HG03108 (cell line): Measurements from ENCODE around the gene PLXNA2.

Experiments used
- ATAC-seq: cut with Tn5 transposase; IDR thresholded peaks from one replicate; pipeline ENCODE4 v1.9.1; 2021; ENCODE audit warnings: moderate library complexity; ENCODE audit not compliant: unreplicated experiment

PLXNA2 gene

DNA sequence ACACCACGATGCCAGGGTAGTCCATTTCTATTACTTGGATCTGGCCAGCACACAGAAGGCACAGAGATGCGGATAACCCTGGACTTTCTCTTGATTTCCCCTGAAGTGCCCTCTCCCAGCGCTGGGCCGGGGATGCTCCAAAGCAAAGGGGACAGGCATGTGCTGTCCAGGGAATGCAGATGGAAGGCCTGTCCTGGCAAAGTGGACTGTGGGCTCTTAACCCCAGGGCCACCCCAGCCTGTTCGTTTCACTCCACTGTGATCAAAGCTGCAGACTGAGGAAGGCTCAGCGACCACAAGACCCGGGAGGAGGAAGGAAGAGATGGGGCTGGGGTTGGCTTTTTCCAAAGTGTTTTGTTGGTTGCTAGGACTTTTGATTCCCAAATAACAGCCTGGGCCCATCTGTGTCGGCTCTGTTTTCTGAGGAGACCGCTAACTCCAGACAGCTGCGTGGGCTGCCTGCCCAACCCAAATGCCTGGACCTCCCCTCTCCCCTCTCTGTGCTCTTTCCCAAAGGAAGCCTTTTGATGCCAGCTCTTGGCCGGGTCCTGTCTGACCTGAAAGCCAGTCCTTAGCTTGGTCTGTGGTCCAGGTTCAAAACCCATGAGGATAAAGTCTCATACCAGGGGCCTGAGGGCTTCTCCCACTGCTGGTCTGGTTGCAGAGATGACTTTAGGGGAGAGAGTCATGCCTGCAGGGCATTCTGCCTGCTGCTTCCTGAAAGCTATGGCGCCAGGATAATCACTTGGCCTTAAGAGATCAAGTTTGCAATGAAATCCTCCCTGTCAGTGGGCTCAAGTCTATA, 213.7 kb downstream of the PLXNA2 start:
- ATAC-seq: no peak

DNA sequence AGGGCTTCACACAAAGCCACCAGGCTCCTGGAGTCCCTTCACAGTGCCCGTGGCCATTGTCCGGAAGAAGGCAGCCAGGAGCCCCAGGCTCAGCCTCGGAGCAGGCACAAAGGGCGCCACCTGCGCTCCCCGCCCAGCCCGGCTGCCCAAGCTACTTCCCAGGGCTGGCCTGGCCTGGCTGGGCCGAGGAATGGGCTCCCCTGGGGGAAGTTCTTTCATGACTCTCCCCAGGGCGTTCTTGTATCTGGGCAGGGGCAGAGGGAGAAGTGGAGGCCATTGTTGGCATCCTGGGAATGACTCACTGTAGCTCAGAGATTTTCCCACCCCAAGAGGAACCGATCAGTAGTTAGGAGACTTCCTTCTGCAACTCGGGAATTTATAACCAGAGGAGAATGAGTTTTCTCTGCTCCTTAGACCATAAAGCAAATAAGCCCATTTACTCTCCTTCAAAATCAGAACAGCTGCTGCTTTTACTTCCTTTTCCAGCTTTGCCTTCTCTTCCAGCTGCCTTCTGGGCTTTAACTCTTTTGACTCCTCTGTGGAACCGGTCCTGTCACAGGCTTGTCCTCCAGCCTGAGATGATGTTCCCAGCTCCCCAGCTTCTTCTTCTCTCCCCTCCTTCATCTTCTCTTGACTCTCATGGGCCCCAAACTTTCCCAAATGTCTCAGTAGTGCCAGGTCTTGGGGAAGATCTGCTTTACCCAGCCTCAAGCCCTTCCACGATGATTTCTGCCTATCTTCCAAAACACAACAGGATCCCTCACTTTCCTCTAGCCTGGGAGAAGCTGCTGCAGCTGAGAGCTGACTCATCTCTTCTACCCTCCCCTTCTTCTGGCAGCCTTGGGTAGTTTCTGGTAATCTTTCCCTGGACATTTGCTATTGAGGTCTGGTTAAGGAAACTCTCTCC, 214.6 kb downstream of the PLXNA2 start:
- no peak for ATAC-seq

DNA sequence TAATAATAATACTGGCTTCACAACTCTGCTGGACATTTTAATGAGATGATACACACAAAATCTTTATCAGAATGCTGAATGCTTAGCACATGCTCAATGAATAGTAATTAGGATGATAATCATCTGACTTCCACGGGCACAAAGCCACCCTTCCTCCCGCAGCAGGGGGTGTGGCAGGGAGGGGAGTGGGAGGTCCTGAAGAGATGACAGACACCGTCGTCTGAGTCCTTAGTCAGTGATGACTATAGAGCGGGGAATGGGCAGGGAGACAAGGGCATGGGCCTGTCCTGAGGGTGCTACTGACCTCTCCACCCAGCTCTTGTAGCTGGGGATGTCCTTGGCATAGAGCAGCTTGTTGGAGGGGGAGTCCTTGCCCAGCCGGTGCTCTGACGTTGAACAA, 215.7 kb downstream of the PLXNA2 start:
- no peak for ATAC-seq

DNA sequence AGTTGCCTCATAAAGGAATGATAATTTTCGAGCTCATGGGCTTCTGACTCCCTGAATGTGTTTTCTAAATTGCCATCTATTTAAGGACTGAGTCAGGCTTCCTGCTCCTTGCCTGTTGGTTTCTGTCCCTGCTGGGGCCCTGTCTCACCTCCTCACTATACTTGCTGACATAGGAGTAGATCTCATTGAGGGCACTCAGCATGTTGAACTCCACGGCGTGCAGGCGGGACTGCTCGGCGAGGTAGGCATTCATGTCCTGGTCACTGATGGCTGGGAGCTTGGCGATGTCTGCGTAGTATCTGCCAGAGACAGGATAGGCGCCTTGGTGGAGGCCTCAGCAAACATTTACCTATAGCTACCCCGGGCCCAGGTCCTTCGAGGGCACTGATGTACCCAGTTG, 216.3 kb downstream of the PLXNA2 start:
- no peak for ATAC-seq

DNA sequence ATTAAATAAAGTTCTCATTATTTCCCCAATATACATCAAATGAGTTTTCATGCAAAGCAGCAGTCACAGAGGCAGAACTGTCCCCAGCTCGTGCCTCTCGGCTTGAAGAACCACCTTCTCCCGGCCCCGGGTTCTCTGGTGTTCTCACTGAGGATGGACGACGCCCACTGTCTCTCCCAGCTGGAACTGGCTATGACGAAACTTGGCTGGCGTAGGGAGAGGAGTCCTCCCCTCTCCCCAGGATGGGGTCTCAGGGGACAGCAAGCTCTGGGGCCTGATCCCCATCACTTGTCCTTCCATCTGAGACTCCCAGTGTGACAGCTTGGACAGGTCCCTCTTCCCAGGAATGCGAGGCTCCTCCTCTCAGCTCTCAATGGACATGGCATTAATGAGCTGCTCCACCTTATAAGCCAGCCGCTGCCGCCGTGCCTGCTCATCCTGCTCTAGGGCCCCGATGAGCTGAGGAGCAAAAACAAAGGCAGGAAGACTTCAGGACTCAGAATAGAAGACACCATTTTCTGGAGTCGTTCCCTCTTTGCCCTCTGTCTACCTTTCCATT, 217.2 kb downstream of the PLXNA2 start:
- ATAC-seq: no peak

DNA sequence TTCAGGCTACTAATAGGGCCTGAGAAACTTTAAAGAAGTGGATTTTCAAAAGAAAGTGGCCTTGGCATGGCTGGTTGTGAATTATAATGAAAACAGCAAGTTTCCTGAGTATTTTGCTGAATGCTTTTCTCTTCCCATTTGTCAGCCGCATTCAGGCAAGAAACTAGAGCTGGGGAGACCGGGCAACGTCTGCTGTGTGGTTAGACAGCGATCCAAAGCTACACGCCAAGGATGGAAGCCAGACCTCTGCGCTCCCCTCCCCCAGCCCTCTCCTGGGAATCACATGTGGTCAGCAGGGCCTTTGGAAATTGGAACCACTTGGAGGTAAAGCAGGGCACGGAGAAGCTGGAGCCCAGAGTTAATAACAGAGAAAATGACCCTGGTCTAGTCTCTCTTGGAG, 219.2 kb downstream of the PLXNA2 start:
- ATAC-seq: no peak

- no peak for ATAC-seq
These were observed 219.8 kb downstream of the PLXNA2 start for GRCh38 chr1:208024406-208024805.

- ATAC-seq: no peak
These were observed 224.9 kb downstream of the PLXNA2 start for GRCh38 chr1:208019257-208019656.

- no peak for ATAC-seq
These were observed 228.9 kb downstream of the PLXNA2 start for GRCh38 chr1:208015255-208015654.

GRCh38 chr1:208013210-208013609, 231.0 kb downstream of the PLXNA2 start:
- no peak for ATAC-seq

DNA sequence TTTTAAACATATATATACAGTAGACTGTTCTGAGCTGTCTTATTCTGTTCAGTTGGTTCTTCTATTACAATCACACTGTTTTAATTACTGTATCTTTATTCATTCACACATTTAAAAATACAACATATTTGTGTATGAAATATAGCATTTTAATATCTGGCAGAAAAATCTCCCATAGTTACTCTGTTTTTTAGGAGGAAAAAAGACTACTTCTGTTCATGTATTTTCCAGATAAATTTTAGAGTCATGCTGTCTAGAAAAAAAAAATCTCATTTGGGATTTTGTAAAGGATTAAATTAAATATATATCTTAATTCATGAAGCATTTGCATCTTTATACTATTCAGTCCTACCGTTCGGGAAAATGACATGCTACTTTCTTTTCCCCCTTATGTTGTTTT, 231.5 kb downstream of the PLXNA2 start:
- no peak for ATAC-seq

GRCh38 chr1:208010487-208011071, 233.6 kb downstream of the PLXNA2 start:
- ATAC-seq: no peak

DNA sequence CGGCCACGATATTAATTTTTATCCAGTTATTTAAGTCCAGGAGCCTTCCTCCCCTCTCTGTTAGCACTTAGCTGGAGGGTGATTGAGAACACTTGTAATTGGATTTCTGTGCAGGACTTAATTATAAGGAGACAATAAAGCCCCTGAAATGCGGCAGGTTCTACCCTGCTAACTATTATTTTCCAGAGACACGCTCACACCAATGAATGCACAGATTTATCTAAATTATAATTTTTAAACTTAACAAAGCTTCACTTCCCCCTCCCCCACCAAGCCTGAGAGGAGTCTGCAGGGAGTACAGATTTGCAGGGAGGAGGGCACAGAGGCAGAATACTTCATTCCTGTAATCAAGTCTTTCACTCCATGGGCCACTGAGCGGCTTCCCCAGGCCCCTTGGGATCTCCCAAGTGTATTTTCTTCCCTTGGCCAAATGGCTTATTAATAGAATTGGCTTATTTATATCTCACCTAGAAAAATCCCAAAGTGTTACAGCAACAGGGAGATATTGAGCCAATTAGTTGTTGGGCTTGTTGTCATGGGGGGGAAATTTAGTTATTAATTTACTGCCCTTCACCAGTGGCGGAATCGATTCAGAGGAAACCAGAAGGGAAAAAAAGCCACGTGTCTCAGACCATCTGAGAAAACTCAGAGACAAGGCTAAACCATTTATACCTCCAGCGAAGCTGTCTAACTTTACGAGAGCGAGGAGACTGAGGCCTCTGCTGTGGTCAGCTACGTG, 234.3 kb downstream of the PLXNA2 start:
- ATAC-seq: no peak

- ATAC-seq: no peak
These were observed 234.9 kb downstream of the PLXNA2 start for GRCh38 chr1:208009303-208009702.

DNA sequence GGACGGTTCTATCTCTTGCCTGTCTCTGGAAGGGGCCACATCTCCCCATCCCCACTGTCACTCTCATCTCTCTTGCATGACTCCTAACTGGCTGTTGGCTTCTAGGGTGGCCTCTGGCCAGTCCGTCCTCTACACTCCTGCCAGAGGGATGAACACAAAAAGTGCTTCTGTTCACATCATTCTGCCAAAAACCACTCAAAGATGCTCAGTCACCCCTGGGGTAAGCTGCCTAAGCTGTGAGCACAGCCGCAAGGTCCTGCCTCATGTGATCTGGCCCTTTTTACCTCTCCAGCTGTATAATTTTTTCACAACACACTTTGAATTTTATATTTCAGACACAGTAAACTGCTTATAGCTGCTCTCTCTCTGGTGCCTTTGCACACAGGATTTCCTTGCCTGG, 235.7 kb downstream of the PLXNA2 start:
- ATAC-seq: no peak

DNA sequence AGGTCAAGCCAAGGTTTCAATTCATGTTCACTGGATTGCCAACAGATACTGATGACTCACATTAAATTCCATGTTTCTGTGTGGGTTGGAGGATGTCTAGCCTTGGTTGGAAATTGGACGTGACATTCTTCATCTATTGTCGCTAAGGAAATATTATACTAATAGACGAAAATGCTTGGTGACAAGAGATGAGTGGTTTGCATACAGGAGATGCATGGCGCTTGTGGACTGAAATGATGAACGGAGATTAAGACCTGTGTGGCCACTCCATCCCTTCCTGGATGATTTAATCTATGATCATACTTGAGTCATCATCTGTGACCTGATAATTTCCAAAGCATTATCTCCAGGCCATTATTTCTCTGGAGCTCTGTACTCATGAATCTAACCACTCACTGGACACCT, 236.2 kb downstream of the PLXNA2 start:
- no peak for ATAC-seq

DNA sequence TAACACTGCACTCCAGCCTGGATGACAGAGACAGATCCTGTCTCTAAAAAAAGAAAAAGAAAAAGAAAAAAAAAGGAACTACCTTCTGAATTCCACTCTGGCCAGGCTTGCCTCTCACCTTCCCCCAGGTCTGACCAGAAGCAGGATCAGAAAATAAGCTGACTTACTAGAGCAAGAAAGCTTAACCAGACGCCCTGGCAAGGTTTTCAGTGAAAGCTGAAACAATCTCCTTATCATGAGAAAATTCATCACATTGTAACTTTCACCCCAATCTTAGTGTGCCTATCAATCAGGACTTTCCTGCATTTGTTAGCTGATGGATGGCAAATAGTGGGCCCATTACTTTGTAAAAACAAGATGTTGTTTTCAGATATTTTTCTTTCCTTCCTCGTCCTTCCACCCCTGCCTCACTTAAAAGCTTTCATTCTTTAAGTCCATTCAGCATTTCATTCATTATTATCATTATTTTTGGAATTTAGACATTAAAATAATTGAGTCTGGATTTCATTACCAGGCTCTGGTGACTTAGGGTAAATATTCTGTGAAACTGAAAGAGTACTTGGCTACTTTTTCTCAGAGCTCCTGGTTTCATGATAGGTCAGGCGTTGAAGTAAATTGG, 236.8 kb downstream of the PLXNA2 start:
- ATAC-seq: no peak

DNA sequence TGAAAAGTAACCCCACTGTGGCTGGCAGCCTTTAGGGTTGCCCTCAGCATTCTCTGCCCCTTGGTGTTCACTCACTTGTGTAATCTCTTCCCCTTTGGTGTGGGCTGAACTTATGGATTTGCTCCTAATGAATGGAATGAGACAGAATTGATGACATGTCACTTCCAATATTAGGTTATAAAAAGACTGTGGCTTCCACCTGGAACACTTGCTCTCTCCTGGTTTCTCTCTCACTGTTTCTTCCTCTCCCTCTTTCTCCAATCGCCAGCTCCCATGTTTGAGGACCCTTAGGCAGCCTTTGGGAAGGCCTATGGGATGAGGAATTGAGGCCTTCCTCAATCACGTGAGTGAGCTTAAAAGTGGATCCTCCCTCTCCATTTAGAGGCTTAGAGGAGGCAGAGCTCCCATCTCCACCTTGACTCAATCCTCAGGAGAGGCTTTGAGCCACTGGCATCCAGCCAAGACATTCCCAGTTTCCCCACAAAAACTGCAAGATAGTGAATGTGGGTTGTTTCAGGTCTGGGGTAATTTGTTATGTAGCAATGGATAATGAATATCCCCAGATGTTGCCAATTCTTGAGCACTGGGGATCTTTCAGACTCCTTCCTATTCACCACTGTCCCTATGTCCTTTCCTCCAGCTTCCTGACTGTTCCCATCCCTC, 237.8 kb downstream of the PLXNA2 start:
- ATAC-seq: no peak

GRCh38 chr1:208004851-208005250, 239.3 kb downstream of the PLXNA2 start:
- no peak for ATAC-seq

DNA sequence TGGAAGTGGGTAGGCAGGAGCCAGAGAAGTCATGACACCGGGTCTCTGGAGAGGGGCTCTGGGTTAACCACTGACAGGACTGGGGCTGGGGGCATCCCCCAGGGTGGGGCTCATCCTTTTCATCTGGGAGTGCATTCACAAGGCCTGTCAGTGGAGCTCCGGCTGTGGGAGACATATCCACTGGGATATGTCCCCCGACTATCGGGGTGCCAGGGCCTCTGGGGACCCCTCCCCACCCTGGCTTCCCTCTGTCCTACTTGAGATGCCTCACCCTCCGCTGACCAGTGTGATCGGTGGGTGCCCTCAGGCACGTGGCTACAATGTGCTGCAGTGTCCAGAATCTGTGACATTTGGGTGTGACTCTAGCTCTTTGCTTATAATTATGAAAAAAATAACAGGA, 240.9 kb downstream of the PLXNA2 start:
- no peak for ATAC-seq
